Measurements from ENCODE around the gene NPY4R2. TPM values are rescaled to one million over a fixed set of nuclear protein-coding genes. Genes with fewer than 3 reads are reported as not detected.
"Not testable (repeated sequence)": the region's sequence is repeated elsewhere in the genome, so short reads cannot be mapped to it uniquely, and the experiment has no call there.

Gene NPY4R2
- total RNA-seq, 1 donor from 2014 or later, result not detected

DNA sequence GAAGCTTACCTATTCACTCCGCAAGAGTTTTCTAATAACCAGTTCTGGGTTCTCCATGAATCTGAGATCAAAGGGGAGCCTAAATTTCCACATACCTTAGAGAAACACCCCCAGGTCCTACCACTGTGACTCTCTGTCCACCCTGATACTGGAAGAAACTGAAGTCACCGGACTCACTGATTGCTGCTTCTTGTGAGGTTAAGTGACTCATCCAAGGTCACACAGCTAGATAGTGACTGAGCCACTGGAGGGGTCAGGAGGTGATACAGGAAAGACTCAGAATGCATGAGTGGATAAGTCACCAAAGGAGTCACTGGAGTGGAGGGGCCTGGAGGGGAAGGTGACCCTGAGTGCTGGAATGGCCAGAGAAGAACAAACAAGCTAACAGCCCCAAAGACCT is 9.8 kb downstream of the NPY4R2 start:
- intact Hi-C loops (cut with micrococcal nuclease), result not testable (repeated sequence)

DNA sequence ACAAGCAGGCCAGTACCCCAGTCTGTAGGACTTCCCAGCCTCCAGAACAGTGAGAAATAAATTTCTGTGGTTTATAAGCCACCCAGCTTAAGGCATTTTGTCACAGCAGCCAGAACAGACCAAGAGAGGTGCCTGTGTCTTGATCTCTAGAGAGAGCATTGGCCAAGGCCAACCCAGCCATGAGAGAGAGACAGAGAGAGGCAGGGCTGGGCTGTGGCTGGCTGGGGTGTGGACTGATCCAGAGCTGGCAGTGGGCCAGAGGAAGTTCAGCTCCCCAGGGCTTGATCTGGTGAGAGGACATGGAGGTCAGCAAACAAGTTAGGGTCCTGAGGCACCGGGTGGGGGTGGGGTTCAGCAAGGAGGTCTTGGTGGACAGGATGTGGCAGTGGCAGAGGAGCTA is 14.4 kb downstream of the NPY4R2 start:
- intact Hi-C loops (cut with micrococcal nuclease), result not testable (repeated sequence)

DNA sequence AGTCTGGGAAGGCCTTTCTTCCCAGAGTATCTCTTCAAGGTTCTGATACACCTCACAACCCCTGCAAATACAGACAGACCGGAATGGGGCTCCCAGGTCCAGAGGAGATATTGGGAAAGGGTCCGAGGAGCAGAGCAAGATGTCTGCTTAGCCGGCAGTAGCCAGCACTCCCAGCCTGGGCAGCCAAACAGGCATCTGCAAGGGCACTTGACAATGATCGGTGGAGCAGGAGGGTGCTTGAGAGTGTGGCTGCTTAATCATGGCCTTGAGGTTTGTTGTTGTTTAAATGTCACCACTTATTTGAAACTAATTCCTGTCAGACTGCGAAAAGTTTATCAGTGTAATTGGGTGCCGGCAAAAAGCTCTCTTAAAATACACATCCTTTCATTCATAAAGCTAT is 15.0 kb downstream of the NPY4R2 start:
- intact Hi-C loops (cut with micrococcal nuclease), result not testable (repeated sequence)

DNA sequence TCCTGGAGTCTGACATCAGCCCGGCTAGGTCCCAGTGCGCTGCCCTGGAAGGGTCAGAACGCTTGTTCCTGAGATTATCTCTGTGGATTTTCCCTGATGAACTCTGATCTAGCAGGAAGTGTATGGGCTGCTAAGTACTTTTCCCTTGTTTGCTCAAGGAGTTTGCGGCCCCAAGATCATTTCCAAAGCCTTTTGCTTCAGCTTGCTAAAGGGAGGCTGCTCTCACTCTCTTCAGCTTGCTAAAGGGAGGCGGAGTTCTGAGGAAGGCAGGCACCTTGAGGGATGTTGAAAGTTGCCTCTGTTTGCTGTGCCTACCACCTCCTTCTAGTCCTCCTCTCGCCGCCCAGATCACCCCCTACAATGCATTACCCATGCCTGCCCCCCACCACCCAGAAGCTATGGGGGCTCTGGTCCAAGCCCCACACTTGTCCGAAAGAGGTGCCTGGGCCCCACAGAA is 18.3 kb downstream of the NPY4R2 start:
- intact Hi-C loops (cut with micrococcal nuclease), result not testable (repeated sequence)

DNA sequence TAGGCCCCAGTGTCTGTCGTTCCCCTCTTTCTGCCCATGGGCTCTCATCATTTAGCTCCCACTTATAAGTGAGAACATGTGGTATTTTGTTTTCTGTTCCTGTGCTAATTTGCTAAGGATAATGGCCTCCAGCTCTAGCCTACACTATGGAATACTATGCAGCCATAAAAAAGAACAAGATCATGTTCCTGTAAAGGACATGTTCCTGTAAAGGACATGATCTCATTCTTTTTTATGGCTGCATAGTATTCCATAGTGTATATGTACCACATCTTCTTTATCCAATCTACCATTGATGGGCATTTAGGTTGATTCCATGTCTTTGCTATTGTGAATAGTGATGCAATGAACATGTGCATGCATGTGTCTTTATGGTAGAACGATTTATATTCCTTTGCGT is 19.2 kb downstream of the NPY4R2 start:
- intact Hi-C loops (cut with micrococcal nuclease), result not testable (repeated sequence)

DNA sequence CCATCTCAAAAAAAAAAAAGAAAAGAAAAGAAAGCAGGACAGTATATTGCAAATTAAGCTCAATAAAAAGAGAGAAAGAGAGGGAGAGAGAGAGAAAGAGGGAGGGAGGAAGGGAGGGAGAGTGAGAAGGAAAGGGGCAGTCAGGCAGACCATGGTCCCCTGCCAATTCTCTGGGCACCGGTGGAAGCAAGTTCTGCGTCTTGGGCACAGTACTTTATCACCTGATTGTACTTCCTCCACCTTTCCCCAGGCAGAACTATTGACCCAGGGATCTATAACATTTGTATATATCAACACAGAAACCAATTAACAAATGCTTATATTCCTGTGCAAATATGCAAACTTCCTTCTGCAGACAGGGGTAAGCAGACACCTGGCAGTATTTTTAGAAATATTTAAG is 22.4 kb downstream of the NPY4R2 start:
- intact Hi-C loops (cut with micrococcal nuclease), result not testable (repeated sequence)

DNA sequence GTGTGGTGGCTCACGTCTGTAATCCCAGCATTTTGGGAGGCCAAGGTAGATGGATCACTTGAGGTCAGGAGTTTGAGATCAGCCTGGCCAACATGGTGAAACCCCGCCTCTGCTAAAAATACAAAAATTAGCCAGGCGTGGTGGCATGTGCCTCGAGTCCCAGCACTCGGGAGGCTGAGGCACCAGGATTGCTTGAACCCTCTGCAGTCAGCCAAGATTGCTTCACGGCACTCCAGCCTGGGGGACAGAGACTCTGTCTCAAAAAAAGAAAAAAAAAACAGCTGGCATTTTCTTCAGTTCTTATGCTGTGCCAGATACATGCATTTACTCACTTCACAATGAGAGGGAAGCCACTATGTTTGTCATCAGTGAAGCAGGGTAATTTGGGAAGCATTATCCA is 22.9 kb downstream of the NPY4R2 start:
- intact Hi-C loops (cut with micrococcal nuclease), result not testable (repeated sequence)

DNA sequence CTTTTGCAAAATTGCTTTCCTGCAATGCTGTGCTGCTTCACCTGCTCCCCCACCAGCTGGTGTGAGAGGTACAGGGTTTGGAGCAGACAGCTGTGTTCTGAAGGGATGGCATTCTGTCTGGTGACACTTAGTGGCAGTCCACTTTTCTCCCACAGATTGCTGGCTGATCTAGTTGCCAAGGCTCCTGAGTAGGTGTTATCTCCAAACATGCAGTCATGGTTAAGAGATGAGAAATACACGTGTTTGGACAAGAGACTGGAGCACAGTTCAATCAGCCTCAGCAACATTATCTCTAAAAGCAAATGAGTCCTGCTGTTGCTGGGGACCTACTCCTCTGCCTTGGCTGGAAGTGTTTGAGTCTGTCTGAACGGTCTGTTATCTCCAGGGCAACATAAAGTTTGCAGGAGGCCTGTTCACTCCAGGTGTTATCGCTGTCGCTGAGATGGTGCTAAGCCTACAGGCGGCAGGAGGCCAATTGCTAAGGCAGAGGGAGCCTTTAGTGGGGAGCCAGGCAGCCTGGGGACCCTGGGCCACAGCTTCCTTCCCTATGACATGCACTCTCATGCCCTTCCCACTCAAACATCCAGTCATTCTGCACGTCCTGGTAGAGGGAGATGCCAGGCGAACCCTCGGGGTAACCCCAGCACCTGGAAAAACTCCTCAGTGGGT is 24.0 kb downstream of the NPY4R2 start:
- intact Hi-C loops (cut with micrococcal nuclease), result not testable (repeated sequence)

DNA sequence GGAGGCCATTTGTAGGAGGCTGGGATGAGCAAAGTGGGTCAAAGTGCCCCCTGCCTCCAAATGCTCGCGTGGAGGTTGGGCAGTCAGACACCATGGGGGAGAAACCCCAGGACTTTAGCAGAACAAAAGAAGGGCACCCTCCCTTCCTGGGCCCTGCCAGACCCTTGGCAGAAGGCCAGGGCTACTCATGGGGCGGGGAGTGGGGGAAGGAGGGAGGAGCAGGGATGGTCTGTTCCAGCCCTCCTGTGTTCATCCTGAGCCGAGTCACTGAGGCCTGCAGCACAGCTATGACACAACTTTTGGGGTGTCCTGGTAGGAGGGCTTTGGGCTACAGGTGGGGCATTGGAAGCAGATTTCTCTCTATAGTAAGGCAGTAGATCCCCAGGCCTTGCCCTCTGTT is 24.9 kb downstream of the NPY4R2 start:
- intact Hi-C loops (cut with micrococcal nuclease), result not testable (repeated sequence)

DNA sequence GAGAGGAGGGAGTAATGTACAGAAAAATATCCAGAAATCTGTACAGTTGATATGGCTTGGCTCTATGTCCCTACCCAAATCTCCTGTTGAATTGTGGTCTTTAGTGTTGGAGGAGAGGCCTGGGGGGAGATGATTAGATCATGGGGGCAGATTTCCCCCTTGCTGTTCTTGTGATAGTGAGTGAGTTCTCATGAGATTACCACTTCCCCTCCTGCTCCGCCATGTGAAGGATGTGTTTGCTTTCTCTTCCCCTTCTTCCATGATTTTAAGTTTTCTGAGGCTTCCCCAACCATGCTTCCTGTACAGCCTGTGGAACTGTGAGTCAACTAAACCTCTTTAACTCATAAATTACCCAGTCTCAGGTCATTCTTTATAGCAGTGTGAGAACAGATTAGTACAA is 29.0 kb downstream of the NPY4R2 start:
- intact Hi-C loops (cut with micrococcal nuclease), result not testable (repeated sequence)

DNA sequence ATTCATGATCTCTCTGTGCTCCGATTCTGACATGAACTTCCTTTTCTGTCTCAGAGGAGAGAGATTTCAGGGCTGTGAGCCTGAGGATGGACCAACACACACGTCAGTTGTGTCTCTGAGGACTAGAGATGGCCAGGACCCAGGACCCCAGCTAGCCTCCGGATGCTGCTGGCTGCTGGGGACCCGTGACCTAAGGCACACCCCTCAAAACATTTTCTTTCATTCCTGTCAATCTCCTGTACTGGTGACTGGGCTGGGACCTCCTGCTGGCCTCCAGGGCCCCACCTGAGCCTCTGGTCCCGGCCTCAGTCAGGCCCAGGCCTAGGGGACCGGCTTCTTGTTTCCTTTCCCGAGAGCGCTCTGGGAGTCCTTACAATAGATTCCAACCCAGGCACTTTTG is 38.7 kb downstream of the NPY4R2 start:
- intact Hi-C loops (cut with micrococcal nuclease), result not testable (repeated sequence)

DNA sequence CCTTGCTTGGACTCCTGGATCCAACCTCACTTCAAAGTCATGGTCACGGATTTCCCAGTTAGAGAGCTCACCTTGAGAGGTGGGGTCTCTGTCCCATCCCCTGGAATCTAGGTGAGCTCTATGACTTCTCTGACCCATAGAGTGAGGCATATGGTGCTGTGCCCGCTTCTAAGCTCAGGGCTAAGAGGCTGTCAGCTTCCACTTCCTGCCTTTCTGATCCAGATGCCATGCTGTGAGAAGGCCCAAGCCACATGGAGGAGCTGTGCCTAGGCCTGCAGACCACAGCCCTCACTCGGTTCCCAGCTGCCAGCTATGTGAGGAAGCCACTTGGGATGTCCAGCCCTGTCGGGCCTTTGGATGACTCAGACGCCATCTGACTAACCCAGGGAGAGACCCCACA is 41.2 kb downstream of the NPY4R2 start:
- intact Hi-C loops (cut with micrococcal nuclease), result not testable (repeated sequence)

DNA sequence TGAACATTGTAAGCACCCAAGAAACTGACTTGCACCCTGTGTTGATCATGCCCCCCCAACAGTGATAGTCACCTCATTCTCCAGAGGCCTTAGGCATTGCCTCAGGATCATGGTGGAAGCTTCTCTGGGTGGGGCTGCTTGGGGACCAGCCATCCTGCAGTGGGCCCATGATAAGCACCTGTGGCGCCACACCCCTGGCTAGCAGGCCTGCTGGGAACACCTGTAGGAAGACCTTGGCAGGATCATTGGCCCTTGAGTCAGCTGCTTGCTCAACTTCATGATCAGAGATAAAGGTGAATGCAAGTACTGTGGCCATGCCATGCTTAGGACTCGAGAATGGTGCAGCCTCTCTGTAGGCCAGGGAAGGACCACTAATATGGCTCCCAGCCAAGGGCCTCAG is 42.2 kb downstream of the NPY4R2 start:
- intact Hi-C loops (cut with micrococcal nuclease), result not testable (repeated sequence)

DNA sequence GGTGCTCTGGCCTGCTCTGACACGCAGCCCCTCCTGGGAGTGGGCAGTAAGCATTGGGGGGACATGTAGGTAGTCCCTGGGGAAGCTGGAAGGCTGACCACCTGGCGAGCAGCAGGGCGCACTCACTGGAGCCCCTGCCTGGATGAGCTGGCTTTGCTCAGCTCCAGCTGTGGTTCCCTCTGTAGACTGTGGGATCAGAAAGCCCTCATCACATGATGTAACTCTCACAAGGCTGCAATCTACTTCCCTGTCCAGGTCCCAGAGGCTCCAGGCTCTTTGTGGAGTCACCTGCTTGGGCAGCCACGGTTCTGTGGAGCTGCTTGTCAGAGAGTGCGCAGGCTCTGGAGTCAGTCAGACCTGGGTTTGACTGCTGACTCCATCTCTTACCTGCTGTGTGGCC is 44.3 kb downstream of the NPY4R2 start:
- intact Hi-C loops (cut with micrococcal nuclease), result not testable (repeated sequence)

DNA sequence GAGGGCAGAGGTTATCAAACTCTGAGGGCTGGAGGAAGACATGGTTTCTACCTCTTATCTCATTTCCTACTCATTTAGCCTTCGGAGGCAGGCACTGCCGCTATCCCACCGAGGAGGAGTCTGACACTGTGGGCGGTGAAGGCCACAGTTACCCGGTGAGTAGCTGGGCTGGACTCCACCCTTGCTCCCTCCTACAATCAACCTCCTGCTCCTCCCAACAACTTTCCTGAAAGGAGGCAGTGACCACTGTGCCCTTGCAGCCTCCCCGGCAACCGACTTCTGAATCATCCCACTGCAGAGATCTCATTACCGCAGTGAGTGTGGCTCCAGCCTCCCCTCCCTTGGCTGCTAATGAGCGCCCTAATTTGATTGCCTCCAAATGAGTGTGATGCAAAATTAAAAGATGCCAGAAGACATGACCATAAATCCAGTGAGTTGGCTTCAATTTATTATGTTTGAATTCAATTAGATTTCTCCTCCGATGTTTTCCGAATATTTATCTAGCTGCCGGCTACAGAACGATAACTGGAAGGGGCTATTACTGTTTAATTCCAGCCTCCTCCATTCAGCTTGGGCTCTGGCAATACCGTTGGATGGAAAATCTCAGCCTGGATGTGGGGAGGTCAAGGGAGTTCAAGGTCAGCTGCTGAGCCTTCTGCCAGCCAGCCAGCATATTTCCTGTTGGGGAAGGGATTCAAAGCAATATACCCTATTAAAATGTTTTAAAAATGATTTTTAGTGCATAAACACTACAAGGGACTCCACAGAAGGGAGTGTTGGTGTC is 46.0 kb downstream of the NPY4R2 start:
- intact Hi-C loops (cut with micrococcal nuclease), result not testable (repeated sequence)

DNA sequence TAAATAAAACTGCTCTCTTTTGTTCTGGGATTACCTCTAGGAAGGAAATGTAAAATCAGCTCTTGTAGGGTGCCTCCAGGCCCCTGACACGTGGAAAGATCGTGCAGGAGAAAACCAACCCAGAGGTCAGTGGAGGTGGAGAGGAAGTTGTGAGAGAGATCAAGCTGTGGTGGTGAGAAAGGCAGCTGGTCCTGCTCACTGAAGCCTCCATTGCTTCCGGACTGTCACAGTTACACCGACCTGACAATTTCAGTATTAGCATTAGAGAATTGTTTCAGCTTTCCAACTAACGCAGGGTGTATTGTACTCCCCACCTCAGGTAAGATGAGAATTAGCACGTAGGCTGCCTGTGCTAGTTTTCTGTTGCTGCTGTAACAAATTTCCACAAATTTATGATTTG is 50.5 kb downstream of the NPY4R2 start:
- intact Hi-C loops (cut with micrococcal nuclease), result not testable (repeated sequence)

DNA sequence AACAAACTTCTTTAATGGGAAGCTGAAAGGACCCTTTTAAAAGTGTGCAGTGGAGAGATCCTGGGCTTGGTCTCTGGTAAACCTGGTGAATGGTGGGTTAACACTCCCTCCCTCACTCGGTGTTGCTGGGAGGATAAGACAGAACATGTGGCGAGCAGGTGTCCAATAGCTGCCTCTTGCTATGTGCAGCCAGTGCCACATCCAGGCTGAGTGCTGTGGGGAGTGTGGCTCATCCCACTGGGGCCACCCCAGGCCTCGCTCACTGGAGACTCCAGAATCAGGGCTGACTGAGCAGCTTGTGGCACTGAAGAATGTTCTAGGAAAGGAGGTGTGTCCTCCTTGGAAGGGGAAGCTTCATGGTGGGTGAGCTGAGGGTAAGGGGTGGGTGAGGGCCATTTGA is 51.6 kb downstream of the NPY4R2 start:
- intact Hi-C loops (cut with micrococcal nuclease), result not testable (repeated sequence)

DNA sequence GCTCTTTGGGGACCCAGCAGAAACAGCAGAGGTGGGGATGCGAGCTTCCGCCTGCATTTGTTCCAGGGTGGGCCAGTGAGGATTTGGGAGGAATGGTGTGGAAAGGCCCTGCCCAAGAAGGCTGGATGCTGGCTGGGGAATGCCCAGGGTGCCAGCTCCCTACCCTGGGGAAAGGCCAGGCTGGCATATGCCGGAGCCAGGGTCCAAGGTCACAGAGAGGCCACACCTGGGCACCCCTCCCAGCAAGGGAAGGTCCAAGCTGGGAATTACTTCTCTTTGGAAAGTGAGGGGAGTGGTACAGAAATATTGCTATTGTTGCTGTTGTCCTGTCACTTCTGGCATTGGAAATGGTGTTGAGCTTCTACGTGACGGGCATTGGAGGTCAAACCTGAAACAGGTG is 53.1 kb downstream of the NPY4R2 start:
- intact Hi-C loops (cut with micrococcal nuclease), result not testable (repeated sequence)

DNA sequence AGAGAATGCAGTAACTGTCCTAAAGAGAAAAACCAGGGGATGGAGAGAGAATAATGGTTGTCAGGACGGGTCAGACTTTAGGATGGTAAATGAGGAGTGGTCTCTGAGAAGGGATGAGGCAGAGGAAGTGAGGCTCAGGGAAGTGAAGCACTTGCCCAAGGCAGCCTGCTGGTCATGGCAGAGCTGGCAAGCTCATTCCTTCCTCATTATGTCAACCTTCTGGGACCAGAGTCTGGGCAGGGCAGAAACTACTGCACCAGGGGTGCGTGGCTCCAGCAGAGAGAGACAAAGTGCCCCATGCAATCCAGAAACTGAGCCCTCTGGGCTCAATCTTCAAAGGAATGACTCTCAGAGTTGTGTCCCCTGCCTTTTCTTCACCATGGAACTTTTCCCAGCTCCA is 53.6 kb downstream of the NPY4R2 start:
- intact Hi-C loops (cut with micrococcal nuclease), result not testable (repeated sequence)

All from T-helper 1 cell treated with Interleukin-12 subunit alpha and Interleukin-12 subunit beta and Interleukin-4 antibody, amounts not matched to agents 30 ng/mL and 1 ng/mL, for 36 hours (primary cell).